Measurements from ENCODE around the gene TRAK2. TPM values are rescaled to one million over a fixed set of nuclear protein-coding genes. Genes with fewer than 3 reads are reported as not detected.

TRAK2 gene, protein sequence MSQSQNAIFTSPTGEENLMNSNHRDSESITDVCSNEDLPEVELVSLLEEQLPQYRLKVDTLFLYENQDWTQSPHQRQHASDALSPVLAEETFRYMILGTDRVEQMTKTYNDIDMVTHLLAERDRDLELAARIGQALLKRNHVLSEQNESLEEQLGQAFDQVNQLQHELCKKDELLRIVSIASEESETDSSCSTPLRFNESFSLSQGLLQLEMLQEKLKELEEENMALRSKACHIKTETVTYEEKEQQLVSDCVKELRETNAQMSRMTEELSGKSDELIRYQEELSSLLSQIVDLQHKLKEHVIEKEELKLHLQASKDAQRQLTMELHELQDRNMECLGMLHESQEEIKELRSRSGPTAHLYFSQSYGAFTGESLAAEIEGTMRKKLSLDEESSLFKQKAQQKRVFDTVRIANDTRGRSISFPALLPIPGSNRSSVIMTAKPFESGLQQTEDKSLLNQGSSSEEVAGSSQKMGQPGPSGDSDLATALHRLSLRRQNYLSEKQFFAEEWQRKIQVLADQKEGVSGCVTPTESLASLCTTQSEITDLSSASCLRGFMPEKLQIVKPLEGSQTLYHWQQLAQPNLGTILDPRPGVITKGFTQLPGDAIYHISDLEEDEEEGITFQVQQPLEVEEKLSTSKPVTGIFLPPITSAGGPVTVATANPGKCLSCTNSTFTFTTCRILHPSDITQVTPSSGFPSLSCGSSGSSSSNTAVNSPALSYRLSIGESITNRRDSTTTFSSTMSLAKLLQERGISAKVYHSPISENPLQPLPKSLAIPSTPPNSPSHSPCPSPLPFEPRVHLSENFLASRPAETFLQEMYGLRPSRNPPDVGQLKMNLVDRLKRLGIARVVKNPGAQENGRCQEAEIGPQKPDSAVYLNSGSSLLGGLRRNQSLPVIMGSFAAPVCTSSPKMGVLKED
- polyA plus RNA-seq (2013, experiment 1 of 2) = 7.8 TPM
- 7.8 TPM for polyA plus RNA-seq (2013, experiment 2 of 2)

DNA sequence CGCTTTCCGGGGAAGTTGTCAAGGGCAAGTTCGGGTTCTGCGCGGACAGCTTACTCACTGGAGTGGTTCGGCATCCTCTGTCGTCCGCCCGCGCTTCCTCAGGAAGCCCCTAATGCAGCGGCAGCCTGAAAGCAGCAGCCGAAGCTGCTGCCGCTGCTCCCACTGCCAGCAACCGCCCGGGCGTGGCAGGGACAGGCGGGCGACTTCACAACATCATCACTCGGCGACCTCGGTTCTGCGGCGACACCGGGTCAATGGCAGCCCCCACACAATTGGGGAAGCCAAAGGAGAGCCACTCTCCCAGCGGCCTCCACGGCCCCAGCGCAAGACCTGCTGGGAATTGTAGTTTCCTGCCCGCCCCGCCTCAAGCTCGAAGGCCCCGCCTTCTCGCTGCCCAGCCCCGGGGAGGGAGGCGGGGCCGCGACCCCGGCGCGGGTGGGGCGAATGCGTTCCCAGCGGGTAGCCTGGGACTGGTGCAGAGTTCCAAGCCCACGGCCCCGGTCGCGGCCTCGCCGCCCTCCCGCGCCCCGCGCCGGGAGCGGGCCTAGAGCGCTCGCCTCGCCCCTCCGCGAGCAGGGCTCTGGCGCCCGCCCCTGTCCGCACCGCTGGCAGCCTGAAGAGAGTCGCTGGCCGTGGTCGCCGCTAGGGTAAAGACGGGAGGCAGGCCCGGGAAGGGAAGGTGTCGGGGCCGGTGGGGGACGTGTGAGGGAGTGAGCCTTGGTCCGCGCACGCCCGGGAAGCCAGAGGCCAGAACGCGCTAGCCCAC is at the start of gene TRAK2, which contains the start of gene STRADB:
Gene TRAK2 (minus strand): TSS at position 167 of the 766 bp plus-strand sequence. CDS start 30,951 bp downstream, outside the sequence.
Gene STRADB (plus strand): TSS at position 449 of the 766 bp plus-strand sequence. CDS start 3,101 bp downstream, outside the sequence.
- no CpG with 5 or more reads among the region's 78 CpGs for WGBS (ENCODE audit: extremely low coverage, insufficient coverage, low lambda C conversion rate)
- H2BK120ac ChIP-seq (ENCODE audit: low read depth, low read length) = no peak within 1 kb of the TSS

DNA sequence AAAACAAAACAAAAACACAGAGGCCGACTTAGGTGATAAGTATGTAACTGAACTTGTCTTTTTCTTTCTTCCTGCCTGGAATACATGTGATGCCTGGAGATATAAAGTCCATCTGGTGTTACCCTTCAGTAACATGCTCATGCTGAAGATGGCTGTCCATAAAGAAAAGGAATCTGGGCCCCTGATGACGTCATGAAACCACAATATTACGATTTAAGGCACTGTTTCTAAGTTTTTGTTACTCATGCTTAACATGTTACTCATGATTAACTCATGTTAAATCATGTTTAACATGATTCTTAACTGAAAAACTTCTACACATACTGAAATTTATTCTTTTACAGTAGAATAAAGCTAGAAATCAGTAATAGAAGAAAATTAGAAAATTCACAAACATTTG is 49.3 kb upstream of the TRAK2 start:
- no peak overlapping the region for H3K9ac ChIP-seq (ENCODE audit: low read length)
- no peak for DNase-seq
- no peak overlapping the region for H2BK15ac ChIP-seq (replicated peaks; ENCODE audit: low read depth)
- H3K4me2 ChIP-seq (ENCODE audit: low read length) = no peak overlapping the region
- no peak overlapping the region for H2AK5ac ChIP-seq (ENCODE audit: low read length)
- no peaks in the 10 kb centered on the region for H3K4me1 ChIP-seq (ENCODE audit: control insufficient read depth, low read depth, low read length)
- H3K36me3 ChIP-seq (ENCODE audit: control insufficient read depth, insufficient read depth, low read length) = no peaks in the 10 kb centered on the region
- H4K8ac ChIP-seq (ENCODE audit: low read depth, low read length) = no peak overlapping the region
- H3K4me3 ChIP-seq (ENCODE audit: low read length) = no peak overlapping the region
- no peak overlapping the region for H3K56ac ChIP-seq (ENCODE audit: low read length)
- no peak overlapping the region for H3K23ac ChIP-seq (ENCODE audit: low read length)
- no peaks in the 10 kb centered on the region for H3K79me2 ChIP-seq (ENCODE audit: control insufficient read depth, insufficient read depth, low read length)
- no peak overlapping the region for H4K5ac ChIP-seq (ENCODE audit: low read length)
- no peak overlapping the region for H3K27ac ChIP-seq (ENCODE audit: low read depth, low read length)
- H2BK5ac ChIP-seq (ENCODE audit: low read length) = no peak overlapping the region
- no peak overlapping the region for H3K18ac ChIP-seq (ENCODE audit: low read length)
- WGBS (ENCODE audit: extremely low coverage, insufficient coverage, low lambda C conversion rate) = no CpG with 5 or more reads among the region's 3 CpGs
- no peak overlapping the region for H2BK120ac ChIP-seq (ENCODE audit: low read depth, low read length)
- H3K4ac ChIP-seq (ENCODE audit: low read depth, low read length) = no peak overlapping the region
- no peaks in the 10 kb centered on the region for H3K79me1 ChIP-seq (ENCODE audit: low read length)
- no peaks in the 10 kb centered on the region for H3K27me3 ChIP-seq (ENCODE audit: insufficient read depth, low read length, poor library complexity)

More for the DNA sequence above, at the start of gene TRAK2, which contains the start of gene STRADB:
- peak within 1 kb of the TSS; percentile 92 for H3K23ac ChIP-seq (ENCODE audit: low read length)
- no peaks in the 10 kb centered on the region for H3K27me3 ChIP-seq (ENCODE audit: insufficient read depth, low read length, poor library complexity)
- no peak within 1 kb of the TSS for H2BK15ac ChIP-seq (replicated peaks; ENCODE audit: low read depth)
- H3K36me3 ChIP-seq (ENCODE audit: control insufficient read depth, insufficient read depth, low read length) = no peaks in the 10 kb centered on the region
- no peak within 1 kb of the TSS for H2AK5ac ChIP-seq (ENCODE audit: low read length)
- H3K79me2 ChIP-seq (ENCODE audit: control insufficient read depth, insufficient read depth, low read length) = no peaks in the 10 kb centered on the region
- no peaks in the 10 kb centered on the region for H3K4me1 ChIP-seq (ENCODE audit: control insufficient read depth, low read depth, low read length)
- H3K4me2 ChIP-seq (ENCODE audit: low read length) = peak within 1 kb of the TSS; percentile 66
- H4K8ac ChIP-seq (ENCODE audit: low read depth, low read length) = peak within 1 kb of the TSS; percentile 28
- H3K56ac ChIP-seq (ENCODE audit: low read length) = peak within 1 kb of the TSS; percentile 94
- peak within 1 kb of the TSS; percentile 57 for H3K18ac ChIP-seq (ENCODE audit: low read length)
- peaks cover 1% of the 10 kb centered on the region for H3K79me1 ChIP-seq (ENCODE audit: low read length)
- no peak within 1 kb of the TSS for H3K4ac ChIP-seq (ENCODE audit: low read depth, low read length)
- peak; percentile 98 for DNase-seq
- H3K4me3 ChIP-seq (ENCODE audit: low read length) = peak within 1 kb of the TSS; percentile 85
- peak within 1 kb of the TSS; percentile 86 for H3K9ac ChIP-seq (ENCODE audit: low read length)
- H3K27ac ChIP-seq (ENCODE audit: low read depth, low read length) = peak within 1 kb of the TSS; percentile 69
- no peak within 1 kb of the TSS for H4K5ac ChIP-seq (ENCODE audit: low read length)
- H2BK5ac ChIP-seq (ENCODE audit: low read length) = no peak within 1 kb of the TSS

DNA sequence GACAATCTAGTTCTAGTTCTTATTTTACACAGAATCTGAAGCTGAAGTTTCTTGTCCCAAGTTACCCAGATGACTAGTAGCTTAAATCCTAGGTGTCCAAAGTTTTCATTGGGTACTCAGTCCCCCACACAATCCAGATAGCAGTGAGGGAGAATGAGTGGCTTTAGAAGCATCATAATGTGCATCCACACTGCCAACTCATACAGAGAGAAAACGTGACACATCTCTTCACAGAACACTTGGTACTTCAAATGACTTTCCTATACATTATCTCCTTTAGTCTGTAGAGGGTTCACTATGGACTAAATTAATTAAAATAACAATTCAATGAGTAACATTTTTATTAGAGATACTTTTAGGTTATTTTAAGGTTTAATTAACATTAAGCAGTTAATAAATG is 45.5 kb upstream of the TRAK2 start:
- H4K5ac ChIP-seq (ENCODE audit: low read length) = no peak overlapping the region
- H3K4me3 ChIP-seq (ENCODE audit: low read length) = no peak overlapping the region
- no peaks in the 10 kb centered on the region for H3K4me1 ChIP-seq (ENCODE audit: control insufficient read depth, low read depth, low read length)
- H3K36me3 ChIP-seq (ENCODE audit: control insufficient read depth, insufficient read depth, low read length) = no peaks in the 10 kb centered on the region
- no peak overlapping the region for H2BK120ac ChIP-seq (ENCODE audit: low read depth, low read length)
- H2BK5ac ChIP-seq (ENCODE audit: low read length) = no peak overlapping the region
- no peaks in the 10 kb centered on the region for H3K79me1 ChIP-seq (ENCODE audit: low read length)
- H3K56ac ChIP-seq (ENCODE audit: low read length) = no peak overlapping the region
- H3K4ac ChIP-seq (ENCODE audit: low read depth, low read length) = no peak overlapping the region
- no peak overlapping the region for H3K4me2 ChIP-seq (ENCODE audit: low read length)
- H3K9ac ChIP-seq (ENCODE audit: low read length) = no peak overlapping the region
- H2BK15ac ChIP-seq (replicated peaks; ENCODE audit: low read depth) = no peak overlapping the region
- H3K18ac ChIP-seq (ENCODE audit: low read length) = no peak overlapping the region
- DNase-seq = no peak
- no peak overlapping the region for H4K8ac ChIP-seq (ENCODE audit: low read depth, low read length)
- H3K27me3 ChIP-seq (ENCODE audit: insufficient read depth, low read length, poor library complexity) = no peaks in the 10 kb centered on the region
- no peak overlapping the region for H3K27ac ChIP-seq (ENCODE audit: low read depth, low read length)
- no peaks in the 10 kb centered on the region for H3K79me2 ChIP-seq (ENCODE audit: control insufficient read depth, insufficient read depth, low read length)
- H3K23ac ChIP-seq (ENCODE audit: low read length) = no peak overlapping the region
- no peak overlapping the region for H2AK5ac ChIP-seq (ENCODE audit: low read length)
- no CpG with 5 or more reads among the region's 1 CpG for WGBS (ENCODE audit: extremely low coverage, insufficient coverage, low lambda C conversion rate)

DNA sequence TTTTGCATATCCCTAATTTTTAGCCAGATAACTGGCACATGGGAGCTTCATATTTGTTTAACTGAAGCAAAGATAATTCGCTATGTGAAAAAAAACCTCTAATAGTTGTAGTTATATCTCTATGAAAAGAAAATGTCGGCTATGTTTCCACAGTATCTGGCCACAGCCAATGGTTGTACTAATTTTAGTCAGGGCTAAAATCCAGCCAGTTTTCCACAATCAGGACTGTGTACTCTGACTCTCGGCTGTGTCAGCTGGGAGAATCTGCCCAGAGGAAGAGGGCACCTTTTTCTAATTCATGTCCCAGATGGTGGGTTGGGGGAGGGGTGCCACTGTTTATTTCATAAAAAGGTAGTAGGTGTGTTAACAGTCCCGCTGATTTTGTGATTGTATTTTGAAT is 39.0 kb upstream of the TRAK2 start:
- no peaks in the 10 kb centered on the region for H3K4me1 ChIP-seq (ENCODE audit: control insufficient read depth, low read depth, low read length)

DNA sequence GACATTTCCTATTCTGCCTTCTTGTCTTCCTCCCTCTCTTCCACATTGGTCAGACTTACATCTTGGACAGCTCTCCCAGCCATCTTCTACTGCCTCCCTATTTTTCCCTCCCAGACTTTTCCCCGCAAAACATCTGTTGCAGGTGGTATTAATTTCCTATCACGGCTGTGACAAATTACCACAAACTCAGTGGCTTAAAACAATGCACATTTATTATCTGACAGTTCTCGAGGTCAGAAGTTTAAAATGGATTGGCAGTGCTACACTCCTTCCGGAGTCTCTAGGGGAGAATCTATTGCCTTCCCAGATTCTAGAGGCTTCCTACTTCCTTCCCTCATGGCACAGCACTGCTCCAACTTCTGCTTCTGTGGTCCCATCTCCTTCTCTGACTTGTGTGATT is 33.5 kb upstream of the TRAK2 start:
- no peak for DNase-seq
- H3K4me1 ChIP-seq (ENCODE audit: control insufficient read depth, low read depth, low read length) = no peaks in the 10 kb centered on the region
- no peak overlapping the region for H3K23ac ChIP-seq (ENCODE audit: low read length)
- H2BK15ac ChIP-seq (replicated peaks; ENCODE audit: low read depth) = no peak overlapping the region
- H3K56ac ChIP-seq (ENCODE audit: low read length) = no peak overlapping the region
- H3K9ac ChIP-seq (ENCODE audit: low read length) = no peak overlapping the region
- no peak overlapping the region for H3K27ac ChIP-seq (ENCODE audit: low read depth, low read length)
- H4K5ac ChIP-seq (ENCODE audit: low read length) = no peak overlapping the region
- H3K4me2 ChIP-seq (ENCODE audit: low read length) = no peak overlapping the region
- no peak overlapping the region for H3K4ac ChIP-seq (ENCODE audit: low read depth, low read length)
- H3K36me3 ChIP-seq (ENCODE audit: control insufficient read depth, insufficient read depth, low read length) = no peaks in the 10 kb centered on the region
- H2BK120ac ChIP-seq (ENCODE audit: low read depth, low read length) = no peak overlapping the region
- H2AK5ac ChIP-seq (ENCODE audit: low read length) = no peak overlapping the region
- WGBS (ENCODE audit: extremely low coverage, insufficient coverage, low lambda C conversion rate) = no CpG with 5 or more reads among the region's 4 CpGs
- H2BK5ac ChIP-seq (ENCODE audit: low read length) = no peak overlapping the region
- no peaks in the 10 kb centered on the region for H3K27me3 ChIP-seq (ENCODE audit: insufficient read depth, low read length, poor library complexity)
- H3K79me2 ChIP-seq (ENCODE audit: control insufficient read depth, insufficient read depth, low read length) = no peaks in the 10 kb centered on the region
- no peak overlapping the region for H3K18ac ChIP-seq (ENCODE audit: low read length)
- H4K8ac ChIP-seq (ENCODE audit: low read depth, low read length) = no peak overlapping the region
- no peak overlapping the region for H3K4me3 ChIP-seq (ENCODE audit: low read length)
- no peaks in the 10 kb centered on the region for H3K79me1 ChIP-seq (ENCODE audit: low read length)

More for the DNA sequence above, 39.0 kb upstream of the TRAK2 start:
- Histone ChIP-seq H2BK5ac (ENCODE audit: low read length) (no peak overlapping the region), H3K56ac (ENCODE audit: low read length) (no peak overlapping the region), H2BK15ac (replicated peaks; ENCODE audit: low read depth) (no peak overlapping the region), H3K4me2 (ENCODE audit: low read length) (no peak overlapping the region), H3K4ac (ENCODE audit: low read depth, low read length) (no peak overlapping the region), H3K27ac (ENCODE audit: low read depth, low read length) (no peak overlapping the region), H3K27me3 (ENCODE audit: insufficient read depth, low read length, poor library complexity) (no peaks in the 10 kb centered on the region), H3K4me3 (ENCODE audit: low read length) (no peak overlapping the region), H3K18ac (ENCODE audit: low read length) (no peak overlapping the region), H3K79me1 (ENCODE audit: low read length) (no peaks in the 10 kb centered on the region), H4K8ac (ENCODE audit: low read depth, low read length) (no peak overlapping the region), H3K23ac (ENCODE audit: low read length) (no peak overlapping the region), H2BK120ac (ENCODE audit: low read depth, low read length) (no peak overlapping the region), H3K79me2 (ENCODE audit: control insufficient read depth, insufficient read depth, low read length) (no peaks in the 10 kb centered on the region), H3K36me3 (ENCODE audit: control insufficient read depth, insufficient read depth, low read length) (no peaks in the 10 kb centered on the region), H2AK5ac (ENCODE audit: low read length) (no peak overlapping the region), H3K9ac (ENCODE audit: low read length) (no peak overlapping the region), H4K5ac (ENCODE audit: low read length) (no peak overlapping the region)
- no CpG with 5 or more reads among the region's 4 CpGs for WGBS (ENCODE audit: extremely low coverage, insufficient coverage, low lambda C conversion rate)
- no peak for DNase-seq
